HCT116 (cell line): ENCODE results near the gene PLB1. TPM values are rescaled to one million over a fixed set of nuclear protein-coding genes. Genes with fewer than 3 reads are reported as not detected.

Experiments
- ATAC-seq: fragments of 200-7000 bp; cut with Tn5 transposase; 2 replicates; pipeline ENCODE4 v1.9.1; 2020; ENCODE audit warnings: mild to moderate bottlenecking, moderate library complexity
- BruUV-seq: library from RNA; stranded (reverse); fragments of 400-500 nt; replicated peaks from 2 replicates; lab custom pipeline; 2021; lab: Mats Ljungman, UMichigan
- CTCF ChIA-PET: fragments of 300-600 bp; sonication (Branson Sonifier 250); formaldehyde crosslinking; loops from one replicate; lab custom pipeline; 2021; ENCODE audit warnings: antibody characterized with exemption; lab: Charles Lee
- POLR2A ChIA-PET: fragments of 300-600, 350-600 bp; sonication (Branson Sonifier 250); formaldehyde crosslinking; loops from one replicate; lab custom pipeline; 2021; ENCODE audit warnings: antibody characterized with exemption; lab: Charles Lee
- RAD21 ChIA-PET, 2 experiments: fragments of 300-600 bp; sonication (Branson Sonifier 250); formaldehyde crosslinking; loops; one replicate each; lab custom pipeline; 2023; ENCODE audit warnings: low total read pairs in 2 of 2; ENCODE audit not compliant: uncharacterized antibody in 2 of 2, unreplicated experiment in 2 of 2, low non-redundant PET in 1 of 2; lab: Charles Lee
- DNase-seq: peaks from one replicate; pipeline ENCODE4 v3.0.0-alpha.2; 2010; ENCODE audit warnings: low read depth, low spot score
- H2AFZ ChIP-seq: fragments of 200-600 bp; shearing (Covaris generic), sonication (generic); 2 replicates; pipeline ENCODE4 v1.6.1; 2017; ENCODE audit warnings: low read depth, mixed run types, mixed read lengths, antibody characterized with exemption, low read length; ENCODE audit not compliant: poor library complexity, severe bottlenecking
- H3K27ac ChIP-seq: 2 replicates; pipeline ENCODE4 v1.5.1; 2012; ENCODE audit warnings: low read depth, low read length
- H3K27me3 ChIP-seq: fragments of 200-600 bp; sonication (generic); 2 replicates; pipeline ENCODE4 v1.6.1; 2016; ENCODE audit warnings: mixed run types, low read length, mixed read lengths; ENCODE audit not compliant: insufficient read depth
- H3K36me3 ChIP-seq, 2 experiments: fragments of 200-500 bp in 1 of 2; fragments of 200-600 bp in 1 of 2; sonication (Bioruptor generic) in 1 of 2; sonication (generic) in 1 of 2; 2 replicates each; pipeline versions ENCODE4 v1.5.1 to v1.6.1; 2014 to 2016; ENCODE audit warnings: low read length in 2 of 2, inconsistent platforms in 1 of 2, mixed read lengths in 1 of 2, mixed run types in 1 of 2; ENCODE audit not compliant: insufficient read depth in 2 of 2, control insufficient read depth in 1 of 2
- H3K4me1 ChIP-seq, 2 experiments: fragments of 200-600 bp in 1 of 2; sonication (generic) in 1 of 2; 2 replicates each; pipeline versions ENCODE4 v1.5.1 to v1.6.1; 2012 to 2017; ENCODE audit warnings: low read length in 2 of 2, inconsistent platforms in 1 of 2, mild to moderate bottlenecking in 1 of 2, mixed read lengths in 1 of 2, mixed run types in 1 of 2, moderate library complexity in 1 of 2; ENCODE audit not compliant: insufficient read depth in 2 of 2, control insufficient read depth in 1 of 2
- H3K4me2 ChIP-seq: fragments of 200-600 bp; sonication (generic); 2 replicates; pipeline ENCODE4 v1.6.1; 2017; ENCODE audit warnings: mixed run types, low read length, mixed read lengths
- H3K4me3 ChIP-seq, 2 experiments: fragments of 200-600 bp in 1 of 2; sonication (generic) in 1 of 2; replicated peaks in 1 of 2; 2 replicates each; pipeline ENCODE4 v1.5.1; 2011 to 2016; ENCODE audit warnings: low read length in 2 of 2, control low read depth in 1 of 2, low read depth in 1 of 2, mild to moderate bottlenecking in 1 of 2, mixed read lengths in 1 of 2, mixed run types in 1 of 2
- H3K79me2 ChIP-seq: fragments of 200-600 bp; sonication (generic); 2 replicates; pipeline ENCODE4 v1.6.1; 2017; ENCODE audit warnings: mild to moderate bottlenecking, mixed run types, low read length, moderate library complexity, mixed read lengths; ENCODE audit not compliant: insufficient read depth
- H3K9ac ChIP-seq: fragments of 200-600 bp; sonication (generic); 2 replicates; pipeline ENCODE4 v1.6.1; 2016; ENCODE audit warnings: low read length, mixed read lengths
- H3K9me2 ChIP-seq: fragments of 200-600 bp; sonication (generic), shearing (Covaris generic); 2 replicates; pipeline ENCODE4 v1.6.1; 2017; ENCODE audit warnings: mixed run types, mild to moderate bottlenecking, moderate library complexity; ENCODE audit not compliant: insufficient read depth
- H3K9me3 ChIP-seq, 2 experiments: fragments of 200-500 bp in 1 of 2; fragments of 200-600 bp in 1 of 2; sonication (Bioruptor generic) in 1 of 2; sonication (generic) in 1 of 2; 2 replicates each; pipeline ENCODE4 v1.6.1; 2014 to 2017; ENCODE audit warnings: low read length in 2 of 2, mixed read lengths in 2 of 2, inconsistent platforms in 1 of 2, low read depth in 1 of 2, mild to moderate bottlenecking in 1 of 2, mixed run types in 1 of 2, moderate library complexity in 1 of 2; ENCODE audit not compliant: control insufficient read depth in 1 of 2, insufficient read depth in 1 of 2
- H4K20me1 ChIP-seq: fragments of 200-600 bp; sonication (generic), shearing (Covaris generic); 2 replicates; pipeline ENCODE4 v1.6.1; 2017; ENCODE audit warnings: mixed run types, mild to moderate bottlenecking, moderate library complexity; ENCODE audit not compliant: insufficient read depth
- CBX3 ChIP-seq: IDR thresholded peaks from 2 replicates; pipeline ENCODE4 v1.6.1; 2012; ENCODE audit warnings: low read depth
- CEBPB ChIP-seq: IDR thresholded peaks from 2 replicates; pipeline ENCODE4 v1.6.1; 2012; ENCODE audit warnings: low read depth
- EGR1 ChIP-seq: IDR thresholded peaks from 2 replicates; pipeline ENCODE4 v1.6.1; 2012; ENCODE audit warnings: low read depth
- ELF1 ChIP-seq: IDR thresholded peaks from 2 replicates; pipeline ENCODE4 v1.6.1; 2012; ENCODE audit warnings: low read depth, borderline replicate concordance
- EZH2phosphoT487 ChIP-seq: fragments of 200-600 bp; IDR thresholded peaks from 2 replicates; pipeline ENCODE4 v1.6.1; 2018; ENCODE audit warnings: antibody characterized with exemption, borderline replicate concordance
- JUND ChIP-seq: IDR thresholded peaks from 2 replicates; pipeline ENCODE4 v1.6.1; 2012
- POLR2A ChIP-seq: IDR thresholded peaks from 2 replicates; pipeline ENCODE4 v1.7.0; 2011; ENCODE audit warnings: borderline replicate concordance; ENCODE audit not compliant: insufficient read depth, insufficient read length; ENCODE audit errors: extremely low read depth
- SIN3A ChIP-seq: IDR thresholded peaks from 2 replicates; pipeline ENCODE4 v1.6.1; 2012; ENCODE audit warnings: low read depth
- SP1 ChIP-seq: IDR thresholded peaks from 2 replicates; pipeline ENCODE4 v1.6.1; 2012; ENCODE audit warnings: low read depth
- SRF ChIP-seq: IDR thresholded peaks from 2 replicates; pipeline ENCODE4 v1.6.1; 2012; ENCODE audit warnings: low read depth
- TCF7L2 ChIP-seq: IDR thresholded peaks from 2 replicates; pipeline ENCODE4 v1.7.0; 2011; ENCODE audit warnings: borderline replicate concordance, inconsistent platforms; ENCODE audit not compliant: insufficient read depth, insufficient read length; ENCODE audit errors: extremely low read depth
- ZFX ChIP-seq: fragments of 450-650 bp; IDR thresholded peaks from 2 replicates; pipeline ENCODE4 v1.6.1; 2017
- intact Hi-C: fragments of 100-400 bp; cut with micrococcal nuclease; formaldehyde crosslinking; loops from 2 replicates; pipeline ENCODE4 v1.10.0; 2022
- total RNA-seq: library from RNA; stranded (reverse); gene quantifications from one replicate; pipeline ENCODE4 v1.2.1, GENCODE V29; 2021; ENCODE audit not compliant: unreplicated experiment
- TF ChIP-seq, protein P1 (sequence below), 3 experiments: fragments of 200-600 bp in 1 of 3; sonication (generic) in 1 of 3; IDR thresholded peaks in 2 of 3; conservative IDR thresholded peaks in 1 of 3; 2 replicates each; pipeline ENCODE4 v1.5.1; 2012 to 2017; ENCODE audit warnings: low read depth in 2 of 3, low read length in 2 of 3, antibody characterized with exemption in 1 of 3, borderline replicate concordance in 1 of 3, control low read depth in 1 of 3, mild to moderate bottlenecking in 1 of 3, mixed read lengths in 1 of 3, mixed run types in 1 of 3, moderate library complexity in 1 of 3; ENCODE audit not compliant: insufficient read depth in 1 of 3
- TF ChIP-seq, protein P2 (sequence below): IDR thresholded peaks from 2 replicates; pipeline ENCODE4 v1.6.1; 2011; ENCODE audit warnings: mild to moderate bottlenecking, low read length, moderate library complexity; ENCODE audit not compliant: insufficient replicate concordance; ENCODE audit errors: extremely low read depth
- TF ChIP-seq, protein P3 (sequence below): IDR thresholded peaks from 2 replicates; pipeline ENCODE4 v1.6.1; 2012

The PLB1 gene
- total RNA-seq, 1 experiment from 2014 or later, result 0.49 TPM

DNA sequence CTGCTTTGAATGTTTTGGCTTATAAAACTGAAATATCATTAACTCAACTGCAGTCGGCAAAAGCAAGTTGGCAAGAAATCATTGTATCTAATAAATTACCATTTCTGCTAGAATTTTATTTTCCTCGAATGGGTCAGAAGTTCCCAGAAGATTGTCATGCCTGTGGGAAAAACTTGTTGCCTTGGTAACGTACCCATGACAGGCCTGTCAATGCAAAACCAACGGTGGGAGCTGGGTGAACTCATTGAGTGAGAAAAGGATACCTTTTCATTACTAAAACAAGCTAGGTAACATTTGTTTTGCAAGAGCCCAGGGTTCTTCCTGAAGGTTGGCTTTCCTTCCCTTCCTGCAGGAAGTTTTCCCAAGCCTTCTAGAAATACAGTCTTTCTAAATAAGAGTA lies 9.5 kb downstream of the PLB1 start:
- POLR2A ChIA-PET, result no interaction called here

DNA sequence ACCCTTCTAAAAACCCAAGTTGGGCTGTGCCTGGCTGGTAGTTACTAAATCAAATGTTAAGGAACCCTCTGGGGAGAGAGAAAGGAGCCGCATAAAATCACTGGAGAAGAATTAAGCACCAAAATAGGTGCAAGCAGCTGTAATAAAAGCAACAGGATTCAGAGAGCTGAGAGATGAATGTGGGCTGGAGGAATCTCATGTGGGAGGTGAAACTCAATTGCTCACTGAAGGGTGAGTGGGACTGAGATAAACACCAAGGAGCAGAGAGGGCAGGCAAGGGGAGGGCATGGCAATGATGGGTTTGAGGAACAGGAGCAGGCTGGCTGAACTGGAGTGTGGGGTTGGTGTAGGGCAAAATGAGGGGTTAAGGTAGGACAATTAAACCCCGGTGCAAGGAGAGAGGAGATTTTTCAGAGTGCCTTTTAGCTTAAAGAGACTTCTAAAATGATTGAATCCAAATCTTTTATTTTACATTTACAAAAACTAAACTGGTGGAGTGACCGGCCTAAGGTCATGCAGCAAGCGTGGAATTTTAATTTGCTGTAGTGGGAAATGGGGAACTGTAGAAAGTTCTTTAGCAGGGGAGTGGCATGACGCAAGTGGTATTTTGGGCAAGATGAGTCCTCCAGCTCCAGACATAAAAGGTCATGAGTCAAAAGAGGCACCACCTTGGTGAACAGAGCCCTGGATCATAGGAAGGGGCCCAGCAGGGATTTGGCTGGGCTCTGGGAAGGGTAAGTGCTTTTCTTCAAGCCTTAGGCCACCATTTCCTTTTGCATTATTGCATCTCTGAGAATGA lies 10.5 kb downstream of the PLB1 start:
- no peak overlapping the region for H3K27ac ChIP-seq
- DNase-seq, result no peak
- no peaks in the 10 kb centered on the region for H4K20me1 ChIP-seq
- no peaks in the 10 kb centered on the region; the same call in 1 of the 2 replicates for H3K9me2 ChIP-seq
- H3K79me2 ChIP-seq, result no peaks in the 10 kb centered on the region
- POLR2A ChIA-PET, result no interaction called here
- H3K4me3 ChIP-seq, result no peak overlapping the region
- BruUV-seq, result no TSS peak
- CTCF ChIA-PET, result no interaction called here
- H3K27me3 ChIP-seq, result no peaks in the 10 kb centered on the region
- ATAC-seq, result no peak
- no peak overlapping the region for H3K4me2 ChIP-seq
- no peak for TF ChIP-seq EZH2phosphoT487
- TF ChIP-seq, protein P1, sequence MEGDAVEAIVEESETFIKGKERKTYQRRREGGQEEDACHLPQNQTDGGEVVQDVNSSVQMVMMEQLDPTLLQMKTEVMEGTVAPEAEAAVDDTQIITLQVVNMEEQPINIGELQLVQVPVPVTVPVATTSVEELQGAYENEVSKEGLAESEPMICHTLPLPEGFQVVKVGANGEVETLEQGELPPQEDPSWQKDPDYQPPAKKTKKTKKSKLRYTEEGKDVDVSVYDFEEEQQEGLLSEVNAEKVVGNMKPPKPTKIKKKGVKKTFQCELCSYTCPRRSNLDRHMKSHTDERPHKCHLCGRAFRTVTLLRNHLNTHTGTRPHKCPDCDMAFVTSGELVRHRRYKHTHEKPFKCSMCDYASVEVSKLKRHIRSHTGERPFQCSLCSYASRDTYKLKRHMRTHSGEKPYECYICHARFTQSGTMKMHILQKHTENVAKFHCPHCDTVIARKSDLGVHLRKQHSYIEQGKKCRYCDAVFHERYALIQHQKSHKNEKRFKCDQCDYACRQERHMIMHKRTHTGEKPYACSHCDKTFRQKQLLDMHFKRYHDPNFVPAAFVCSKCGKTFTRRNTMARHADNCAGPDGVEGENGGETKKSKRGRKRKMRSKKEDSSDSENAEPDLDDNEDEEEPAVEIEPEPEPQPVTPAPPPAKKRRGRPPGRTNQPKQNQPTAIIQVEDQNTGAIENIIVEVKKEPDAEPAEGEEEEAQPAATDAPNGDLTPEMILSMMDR (IDR thresholded peaks at IDR 0.05 in 2 of 3, conservative IDR thresholded peaks at IDR 0.05 in 1 of 3; ENCODE audit: borderline replicate concordance in 1 of 3, insufficient read depth in 1 of 3, low read depth in 2 of 3, low read length in 2 of 3), result no peak
- no peak for TF ChIP-seq TCF7L2
- no peak for TF ChIP-seq CBX3
- TF ChIP-seq JUND, result no peak
- TF ChIP-seq SP1, result no peak
- TF ChIP-seq SRF, result no peak
- TF ChIP-seq, protein P2, sequence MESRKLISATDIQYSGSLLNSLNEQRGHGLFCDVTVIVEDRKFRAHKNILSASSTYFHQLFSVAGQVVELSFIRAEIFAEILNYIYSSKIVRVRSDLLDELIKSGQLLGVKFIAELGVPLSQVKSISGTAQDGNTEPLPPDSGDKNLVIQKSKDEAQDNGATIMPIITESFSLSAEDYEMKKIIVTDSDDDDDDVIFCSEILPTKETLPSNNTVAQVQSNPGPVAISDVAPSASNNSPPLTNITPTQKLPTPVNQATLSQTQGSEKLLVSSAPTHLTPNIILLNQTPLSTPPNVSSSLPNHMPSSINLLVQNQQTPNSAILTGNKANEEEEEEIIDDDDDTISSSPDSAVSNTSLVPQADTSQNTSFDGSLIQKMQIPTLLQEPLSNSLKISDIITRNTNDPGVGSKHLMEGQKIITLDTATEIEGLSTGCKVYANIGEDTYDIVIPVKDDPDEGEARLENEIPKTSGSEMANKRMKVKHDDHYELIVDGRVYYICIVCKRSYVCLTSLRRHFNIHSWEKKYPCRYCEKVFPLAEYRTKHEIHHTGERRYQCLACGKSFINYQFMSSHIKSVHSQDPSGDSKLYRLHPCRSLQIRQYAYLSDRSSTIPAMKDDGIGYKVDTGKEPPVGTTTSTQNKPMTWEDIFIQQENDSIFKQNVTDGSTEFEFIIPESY, result no peak
- no peak for TF ChIP-seq SIN3A
- no peak for TF ChIP-seq ZFX
- TF ChIP-seq, protein P3, sequence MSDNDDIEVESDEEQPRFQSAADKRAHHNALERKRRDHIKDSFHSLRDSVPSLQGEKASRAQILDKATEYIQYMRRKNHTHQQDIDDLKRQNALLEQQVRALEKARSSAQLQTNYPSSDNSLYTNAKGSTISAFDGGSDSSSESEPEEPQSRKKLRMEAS, result no peak
- no peak overlapping the region for H2AFZ ChIP-seq
- peaks cover 11 to 14% of the 10 kb centered on the region in 2 experiments for H3K4me1 ChIP-seq
- H3K9ac ChIP-seq, result no peak overlapping the region
- no peaks in the 10 kb centered on the region for H3K9me3 ChIP-seq
- no peaks in the 10 kb centered on the region for H3K36me3 ChIP-seq
- RAD21 ChIA-PET, result no interaction called here
- intact Hi-C loops, result no loop called here

More for the DNA sequence above, 9.5 kb downstream of the PLB1 start:
- TF ChIP-seq ELF1 (no peak), EGR1 (no peak), CEBPB (no peak), SRF (no peak), EZH2phosphoT487 (no peak), TCF7L2 (no peak), POLR2A (no peak)
- no peak for DNase-seq
- no peaks in the 10 kb centered on the region for H3K9me2 ChIP-seq
- H3K4me2 ChIP-seq, result no peak overlapping the region
- BruUV-seq, result no TSS peak
- no peaks in the 10 kb centered on the region for H3K27me3 ChIP-seq
- no peak overlapping the region for H2AFZ ChIP-seq
- H3K79me2 ChIP-seq, result no peaks in the 10 kb centered on the region
- peaks cover 11 to 14% of the 10 kb centered on the region in 2 experiments for H3K4me1 ChIP-seq
- no peak overlapping the region for H3K9ac ChIP-seq
- ChIA-PET RAD21 (no interaction called here), CTCF (no interaction called here)
- no peaks in the 10 kb centered on the region for H4K20me1 ChIP-seq
- intact Hi-C loops, result no loop called here
- H3K4me3 ChIP-seq, result no peak overlapping the region
- no peak overlapping the region for H3K27ac ChIP-seq
- no peak for ATAC-seq
- H3K36me3 ChIP-seq, result no peaks in the 10 kb centered on the region
- no peaks in the 10 kb centered on the region for H3K9me3 ChIP-seq
